CD4-positive, alpha-beta T cell (primary cell): ENCODE measurements around the gene MAPT. TPM values are rescaled to one million over a fixed set of nuclear protein-coding genes. Genes with fewer than 3 reads are reported as not detected.

Experiments
- ATAC-seq: fragments of 200-7000 bp; cut with Tn5 transposase; one replicate; pipeline ENCODE4 v1.10.0; 2022; ENCODE audit warnings: mild to moderate bottlenecking; ENCODE audit not compliant: poor library complexity
- CTCF ChIA-PET: fragments of 350-600 bp; sonication (Branson Sonifier 250); formaldehyde crosslinking; loops from one replicate; lab custom pipeline; 2021; ENCODE audit warnings: antibody characterized with exemption, inconsistent platforms; lab: Charles Lee
- POLR2A ChIA-PET: fragments of 350-600 bp; sonication (Branson Sonifier 250); formaldehyde crosslinking; loops from one replicate; lab custom pipeline; 2021; ENCODE audit warnings: antibody characterized with exemption, inconsistent platforms; lab: Charles Lee
- DNase-seq, 14 experiments: peaks; one replicate each; pipeline ENCODE4 v3.0.0-alpha.2; 2013 to 2020; ENCODE audit warnings: mixed read lengths in 2 of 14
- H3K27ac ChIP-seq, 2 donors: one replicate each; pipeline versions ENCODE4 v1.5.1 to v1.7.0; 2013; ENCODE audit warnings: low read length in 2 of 2, low read depth in 1 of 2, mild to moderate bottlenecking in 1 of 2
- H3K27me3 ChIP-seq, 2 experiments: 1 replicate in 1 of 2; 2 replicates in 1 of 2; pipeline versions ENCODE4 v1.6.1 to v1.7.0; 2013; ENCODE audit warnings: low read length in 2 of 2, control low read depth in 1 of 2, mild to moderate bottlenecking in 1 of 2, moderate library complexity in 1 of 2; ENCODE audit not compliant: insufficient read depth in 2 of 2, control insufficient read depth in 1 of 2
- H3K36me3 ChIP-seq: one replicate; pipeline ENCODE4 v1.6.1; 2013; ENCODE audit warnings: low read length, control low read depth; ENCODE audit not compliant: insufficient read depth
- H3K4me1 ChIP-seq: one replicate; pipeline ENCODE4 v1.6.1; 2013; ENCODE audit warnings: low read length, control low read depth; ENCODE audit not compliant: insufficient read depth
- H3K4me3 ChIP-seq: one replicate; pipeline ENCODE4 v1.5.1; 2013; ENCODE audit warnings: mild to moderate bottlenecking, low read length, moderate library complexity
- H3K9me3 ChIP-seq, 2 experiments: 1 replicate in 1 of 2; 2 replicates in 1 of 2; pipeline versions ENCODE4 v1.6.1 to v1.7.0; 2013; ENCODE audit warnings: low read length in 2 of 2, mild to moderate bottlenecking in 2 of 2, control low read depth in 1 of 2, moderate library complexity in 1 of 2; ENCODE audit not compliant: control insufficient read depth in 1 of 2, insufficient read depth in 1 of 2
- H3K27ac Mint-ChIP-seq: one replicate; pipeline ENCODE4 v1.8.0; 2020; ENCODE audit warnings: mixed read lengths
- H3K27me3 Mint-ChIP-seq: one replicate; pipeline ENCODE4 v1.8.0; 2021; ENCODE audit warnings: mixed read lengths
- H3K36me3 Mint-ChIP-seq: one replicate; pipeline ENCODE4 v1.8.0; 2021; ENCODE audit warnings: low read depth, mixed read lengths
- H3K4me1 Mint-ChIP-seq: one replicate; pipeline ENCODE4 v1.8.0; 2021; ENCODE audit warnings: low read depth, mixed read lengths
- H3K4me3 Mint-ChIP-seq: one replicate; pipeline ENCODE4 v1.8.0; 2020; ENCODE audit warnings: mild to moderate bottlenecking, mixed read lengths
- H3K9me3 Mint-ChIP-seq: one replicate; pipeline ENCODE4 v1.8.0; 2020; ENCODE audit warnings: mixed read lengths
- CTCF ChIP-seq: fragments of 200-600 bp; IDR thresholded peaks from one replicate; pipeline ENCODE4 v1.8.0; 2022; ENCODE audit warnings: antibody characterized with exemption, mild to moderate bottlenecking
- intact Hi-C, 2 experiments: fragments of 100-400 bp; cut with DNase I in 1 of 2; cut with micrococcal nuclease in 1 of 2; formaldehyde crosslinking; loops; one replicate each; pipeline versions ENCODE4 v1.15.1 to v1.9.0; 2023 to 2025; cut with DNase I, micrococcal nuclease
- total RNA-seq, 174 experiments: library from RNA in 2 of 174; stranded (reverse) in 2 of 174; gene quantifications; one replicate each; pipeline ENCODE4 v1.2.3 and lab custom pipeline; 2021 to 2026

MAPT gene
- total RNA-seq, 2 experiments from 2014 or later, result 0.41 to 0.53 TPM

DNA sequence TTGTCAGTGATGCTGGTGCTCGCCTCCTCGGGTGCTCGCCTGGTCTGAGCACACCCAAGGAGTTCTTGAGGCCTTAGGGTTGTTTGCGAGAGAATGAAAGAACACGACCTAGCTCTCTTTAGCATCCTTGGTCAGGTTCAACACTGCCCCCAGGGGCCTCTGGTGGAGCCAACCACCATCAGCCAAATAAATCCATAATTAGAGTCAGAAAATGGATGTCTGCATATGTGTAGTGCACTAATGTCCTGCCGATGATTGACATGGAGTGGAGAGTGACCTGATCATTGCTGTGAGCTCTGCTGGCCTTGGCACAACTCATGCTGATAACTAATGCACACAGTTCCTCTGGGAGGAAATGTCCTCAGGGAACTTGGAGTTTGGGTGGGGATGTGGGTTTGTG, 96.5 kb downstream of the MAPT start:
- Mint-ChIP-seq H3K4me1 (no peaks in the 10 kb centered on the region), H3K27me3 (no peaks in the 10 kb centered on the region), H3K9me3 (no peaks in the 10 kb centered on the region), H3K27ac (no peak overlapping the region), H3K36me3 (no peaks in the 10 kb centered on the region), H3K4me3 (no peak overlapping the region)
- no peak for TF ChIP-seq CTCF
- CTCF ChIA-PET, result no interaction called here
- ATAC-seq (no peak), DNase-seq (no peak)
- no peaks in the 10 kb centered on the region for H3K9me3 ChIP-seq
- H3K27ac ChIP-seq, result no peak overlapping the region
- intact Hi-C loops, result no loop called here
- H3K27me3 ChIP-seq, result no peaks in the 10 kb centered on the region
- H3K4me3 ChIP-seq, result no peak overlapping the region
- POLR2A ChIA-PET, result no interaction called here
- no peaks in the 10 kb centered on the region for H3K4me1 ChIP-seq
- no peaks in the 10 kb centered on the region for H3K36me3 ChIP-seq

DNA sequence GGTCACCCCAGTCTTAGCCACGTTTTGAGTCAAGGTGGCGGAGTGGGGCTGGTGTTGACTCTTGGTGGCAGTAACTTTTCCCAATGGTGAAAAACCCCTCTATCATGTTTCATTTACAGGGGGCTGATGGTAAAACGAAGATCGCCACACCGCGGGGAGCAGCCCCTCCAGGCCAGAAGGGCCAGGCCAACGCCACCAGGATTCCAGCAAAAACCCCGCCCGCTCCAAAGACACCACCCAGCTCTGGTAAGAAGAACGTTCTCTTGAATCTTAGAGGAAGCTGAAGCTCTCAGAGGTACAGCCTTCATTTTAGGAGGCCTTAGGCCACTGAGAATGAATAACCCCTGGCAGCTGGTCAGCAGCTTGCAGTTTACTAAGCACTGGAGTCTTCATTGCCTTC, 97.0 kb downstream of the MAPT start:
- POLR2A ChIA-PET, result no interaction called here

DNA sequence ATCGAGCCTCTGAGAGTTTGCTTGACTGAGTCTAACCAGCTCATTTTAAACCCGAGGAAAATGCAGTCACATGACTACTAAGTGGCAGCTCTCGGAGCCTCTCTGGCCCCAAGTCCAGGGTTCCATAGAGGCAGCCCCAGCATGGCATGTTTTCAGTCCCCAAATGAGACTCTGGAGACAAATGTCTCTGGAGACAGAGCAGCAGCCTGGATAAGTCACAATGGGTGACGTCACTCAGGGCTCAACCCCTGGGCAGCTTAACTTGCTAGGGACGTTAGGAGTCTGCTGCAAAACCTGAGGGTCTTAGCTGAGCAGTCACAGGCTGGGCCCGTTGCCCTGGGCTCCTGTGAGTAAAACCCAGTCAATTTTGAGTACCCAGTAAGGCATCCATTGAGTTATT, 97.8 kb downstream of the MAPT start:
- Histone ChIP-seq H3K4me3 (no peak overlapping the region), H3K27ac (no peak overlapping the region), H3K27me3 (no peaks in the 10 kb centered on the region), H3K36me3 (no peaks in the 10 kb centered on the region), H3K9me3 (no peaks in the 10 kb centered on the region), H3K4me1 (no peaks in the 10 kb centered on the region)
- TF ChIP-seq CTCF, result no peak
- Mint-ChIP-seq H3K36me3 (no peaks in the 10 kb centered on the region), H3K27ac (no peak overlapping the region), H3K4me3 (no peak overlapping the region), H3K27me3 (no peaks in the 10 kb centered on the region), H3K9me3 (no peaks in the 10 kb centered on the region), H3K4me1 (no peaks in the 10 kb centered on the region)
- ATAC-seq (no peak), DNase-seq (no peak)
- intact Hi-C loops, result no loop called here
- CTCF ChIA-PET, result interaction anchor here (1.0 kb wide), 1 partner anchor 14 kb away, joined by 3 read pairs; no protein-coding TSS in a partner anchor
- POLR2A ChIA-PET, result no interaction called here

More for the DNA sequence above, 97.0 kb downstream of the MAPT start:
- Mint-ChIP-seq H3K27me3 (no peaks in the 10 kb centered on the region), H3K4me1 (no peaks in the 10 kb centered on the region), H3K36me3 (no peaks in the 10 kb centered on the region), H3K4me3 (no peak overlapping the region), H3K9me3 (no peaks in the 10 kb centered on the region), H3K27ac (no peak overlapping the region)
- H3K27me3 ChIP-seq, result no peaks in the 10 kb centered on the region
- ATAC-seq (no peak), DNase-seq (no peak)
- H3K4me3 ChIP-seq, result no peak overlapping the region
- intact Hi-C loops, result no loop called here
- H3K36me3 ChIP-seq, result no peaks in the 10 kb centered on the region
- H3K4me1 ChIP-seq, result no peaks in the 10 kb centered on the region
- TF ChIP-seq CTCF, result no peak
- H3K27ac ChIP-seq, result no peak overlapping the region
- no peaks in the 10 kb centered on the region for H3K9me3 ChIP-seq
- CTCF ChIA-PET, result interaction anchor here (1.0 kb wide), 1 partner anchor 13 kb away, joined by 3 read pairs; no protein-coding TSS in a partner anchor
